Caco-2 (cell line): ENCODE results near the gene UPK1B. TPM values are rescaled to one million over a fixed set of nuclear protein-coding genes. Genes with fewer than 3 reads are reported as not detected.

Experiments used
- BruUV-seq: library from RNA; stranded (reverse); fragments of 400-500 nt; replicated peaks from 2 replicates; lab custom pipeline; 2021; lab: Mats Ljungman, UMichigan
- CTCF ChIA-PET: fragments of 300-600 bp; sonication (Branson Sonifier 250); formaldehyde crosslinking; loops from one replicate; lab custom pipeline; 2022; ENCODE audit warnings: antibody characterized with exemption; lab: Charles Lee
- POLR2A ChIA-PET: fragments of 300-600 bp; sonication (Branson Sonifier 250); formaldehyde crosslinking; loops from one replicate; lab custom pipeline; 2022; ENCODE audit warnings: antibody characterized with exemption; lab: Charles Lee
- DNase-seq, 2 experiments: peaks; one replicate each; pipeline versions ENCODE4 v3.0.0 to v3.0.0-alpha.2; 2020 to 2022
- H3K27me3 ChIP-seq: replicated peaks from 2 replicates; pipeline ENCODE4 v1.6.0; 2011; ENCODE audit warnings: low read length; ENCODE audit not compliant: control insufficient read depth, insufficient read depth
- H3K36me3 ChIP-seq: 2 replicates; pipeline ENCODE4 v1.5.1; 2011; ENCODE audit warnings: low read length; ENCODE audit not compliant: control insufficient read depth, insufficient read depth
- H3K4me1 ChIP-seq: fragments of 250-450 bp; sonication (Bioruptor Pico); 2 replicates; pipeline ENCODE4 v1.5.1; 2020; ENCODE audit warnings: mild to moderate bottlenecking
- H3K4me3 ChIP-seq: 2 replicates; pipeline ENCODE4 v1.5.1; 2011; ENCODE audit warnings: low read depth, mild to moderate bottlenecking, control low read depth, low read length
- H3K9me3 ChIP-seq: fragments of 250-450 bp; sonication (Bioruptor Pico); 2 replicates; pipeline ENCODE4 v1.5.1; 2020; ENCODE audit warnings: mild to moderate bottlenecking, moderate library complexity
- H3K27ac Mint-ChIP-seq: one replicate; pipeline ENCODE4 v1.8.0; 2022; ENCODE audit warnings: mixed read lengths; ENCODE audit not compliant: unreplicated experiment
- H3K27me3 Mint-ChIP-seq: one replicate; pipeline ENCODE4 v1.8.0; 2022; ENCODE audit warnings: mixed read lengths; ENCODE audit not compliant: insufficient read depth, unreplicated experiment
- H3K36me3 Mint-ChIP-seq: one replicate; pipeline ENCODE4 v1.8.0; 2022; ENCODE audit warnings: mild to moderate bottlenecking, mixed read lengths; ENCODE audit not compliant: insufficient read depth, unreplicated experiment
- H3K4me1 Mint-ChIP-seq: one replicate; pipeline ENCODE4 v1.8.0; 2022; ENCODE audit warnings: low read depth, mixed read lengths; ENCODE audit not compliant: unreplicated experiment
- H3K4me3 Mint-ChIP-seq: one replicate; pipeline ENCODE4 v1.8.0; 2022; ENCODE audit warnings: mild to moderate bottlenecking, moderate library complexity, mixed read lengths; ENCODE audit not compliant: unreplicated experiment
- H3K9me3 Mint-ChIP-seq: one replicate; pipeline ENCODE4 v1.8.0; 2022; ENCODE audit warnings: mixed read lengths; ENCODE audit not compliant: unreplicated experiment
- intact Hi-C: fragments of 100-400 bp; cut with micrococcal nuclease; formaldehyde crosslinking; loops from one replicate; pipeline ENCODE4 v1.10.0; 2022; ENCODE audit not compliant: unreplicated experiment
- total RNA-seq: library from RNA; stranded (reverse); gene quantifications from 2 replicates; pipeline ENCODE4 v1.2.3, GENCODE V29; 2022
- TF ChIP-seq, protein P1 (sequence below), 2 experiments: fragments of 200-600 bp in 1 of 2; IDR thresholded peaks; 1 replicate in 1 of 2; 2 replicates in 1 of 2; pipeline versions ENCODE4 v1.5.1 to v1.8.0; 2011 to 2022; ENCODE audit warnings: antibody characterized with exemption in 1 of 2, control low read depth in 1 of 2, inconsistent platforms in 1 of 2, low read depth in 1 of 2, low read length in 1 of 2, mild to moderate bottlenecking in 1 of 2, moderate library complexity in 1 of 2; ENCODE audit not compliant: insufficient read depth in 1 of 2, severe bottlenecking in 1 of 2, unreplicated experiment in 1 of 2

The UPK1B gene
- total RNA-seq, 1 experiment from 2014 or later: 0.50 TPM

GRCh38 chr3:119205209-119205608 lies 31.8 kb downstream of the UPK1B start:
- TF ChIP-seq, protein P1, sequence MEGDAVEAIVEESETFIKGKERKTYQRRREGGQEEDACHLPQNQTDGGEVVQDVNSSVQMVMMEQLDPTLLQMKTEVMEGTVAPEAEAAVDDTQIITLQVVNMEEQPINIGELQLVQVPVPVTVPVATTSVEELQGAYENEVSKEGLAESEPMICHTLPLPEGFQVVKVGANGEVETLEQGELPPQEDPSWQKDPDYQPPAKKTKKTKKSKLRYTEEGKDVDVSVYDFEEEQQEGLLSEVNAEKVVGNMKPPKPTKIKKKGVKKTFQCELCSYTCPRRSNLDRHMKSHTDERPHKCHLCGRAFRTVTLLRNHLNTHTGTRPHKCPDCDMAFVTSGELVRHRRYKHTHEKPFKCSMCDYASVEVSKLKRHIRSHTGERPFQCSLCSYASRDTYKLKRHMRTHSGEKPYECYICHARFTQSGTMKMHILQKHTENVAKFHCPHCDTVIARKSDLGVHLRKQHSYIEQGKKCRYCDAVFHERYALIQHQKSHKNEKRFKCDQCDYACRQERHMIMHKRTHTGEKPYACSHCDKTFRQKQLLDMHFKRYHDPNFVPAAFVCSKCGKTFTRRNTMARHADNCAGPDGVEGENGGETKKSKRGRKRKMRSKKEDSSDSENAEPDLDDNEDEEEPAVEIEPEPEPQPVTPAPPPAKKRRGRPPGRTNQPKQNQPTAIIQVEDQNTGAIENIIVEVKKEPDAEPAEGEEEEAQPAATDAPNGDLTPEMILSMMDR (IDR thresholded peaks at IDR 0.05; ENCODE audit: insufficient read depth in 1 of 2, low read depth in 1 of 2, low read length in 1 of 2, severe bottlenecking in 1 of 2, unreplicated experiment in 1 of 2): no peak
- no peaks in the 10 kb centered on the region for H3K27me3 Mint-ChIP-seq
- no TSS peak for BruUV-seq
- POLR2A ChIA-PET: no interaction called here
- H3K27me3 ChIP-seq: no peaks in the 10 kb centered on the region; the same call in 1 of the 2 replicates
- CTCF ChIA-PET: no interaction called here
- DNase-seq: no peak
- no peaks in the 10 kb centered on the region for H3K9me3 Mint-ChIP-seq
- no peak overlapping the region for H3K27ac Mint-ChIP-seq
- H3K9me3 ChIP-seq: no peaks in the 10 kb centered on the region
- H3K4me1 Mint-ChIP-seq: no peaks in the 10 kb centered on the region
- intact Hi-C loops: no loop called here
- no peak overlapping the region for H3K4me3 ChIP-seq
- H3K4me3 Mint-ChIP-seq: no peak overlapping the region
- peaks cover 13% of the 10 kb centered on the region for H3K4me1 ChIP-seq
- H3K36me3 Mint-ChIP-seq: peaks cover 52% of the 10 kb centered on the region
- H3K36me3 ChIP-seq: 0 out of 2 replicates have a peak, but pooled peaks cover 2% of the 10 kb centered on the region

DNA sequence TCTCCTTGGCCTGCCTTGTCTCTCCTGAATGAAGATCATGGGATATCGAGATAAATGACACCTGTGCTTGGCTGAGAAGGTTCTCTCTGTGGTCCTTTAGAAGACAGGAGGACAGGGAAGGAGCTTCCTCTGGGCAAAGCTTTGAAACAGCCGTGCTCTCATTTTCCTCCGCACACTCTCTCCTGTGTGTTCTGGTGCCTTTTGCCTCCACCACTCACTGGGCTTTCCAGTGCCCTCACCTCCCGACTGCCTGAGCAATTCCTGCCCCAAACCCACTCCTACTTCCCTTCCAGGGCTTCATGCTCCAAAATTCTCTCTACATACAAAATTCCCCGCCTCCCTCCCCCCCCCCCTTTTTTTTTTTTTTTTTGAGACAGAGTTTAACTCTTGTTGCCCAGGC lies 32.3 kb downstream of the UPK1B start:
- ChIA-PET POLR2A (no interaction called here), CTCF (no interaction called here)
- Mint-ChIP-seq H3K9me3 (no peaks in the 10 kb centered on the region), H3K4me1 (peaks cover 3% of the 10 kb centered on the region), H3K27ac (no peak overlapping the region), H3K36me3 (peaks cover 57% of the 10 kb centered on the region), H3K4me3 (peak overlapping the region; percentile 18), H3K27me3 (no peaks in the 10 kb centered on the region)
- intact Hi-C loops: loop anchor here (1.0 kb wide), 1 partner anchor 60 kb away; no protein-coding TSS in a partner anchor
- Histone ChIP-seq H3K4me3 (no peak overlapping the region), H3K36me3 (0 out of 2 replicates have a peak, but pooled peaks cover 2% of the 10 kb centered on the region), H3K27me3 (no peaks in the 10 kb centered on the region; the same call in 1 of the 2 replicates), H3K9me3 (no peaks in the 10 kb centered on the region), H3K4me1 (peaks cover 18% of the 10 kb centered on the region)
- TF ChIP-seq, protein P1 (IDR thresholded peaks at IDR 0.05; ENCODE audit: insufficient read depth in 1 of 2, low read depth in 1 of 2, low read length in 1 of 2, severe bottlenecking in 1 of 2, unreplicated experiment in 1 of 2): no peak
- no peak for DNase-seq
- no TSS peak for BruUV-seq

DNA sequence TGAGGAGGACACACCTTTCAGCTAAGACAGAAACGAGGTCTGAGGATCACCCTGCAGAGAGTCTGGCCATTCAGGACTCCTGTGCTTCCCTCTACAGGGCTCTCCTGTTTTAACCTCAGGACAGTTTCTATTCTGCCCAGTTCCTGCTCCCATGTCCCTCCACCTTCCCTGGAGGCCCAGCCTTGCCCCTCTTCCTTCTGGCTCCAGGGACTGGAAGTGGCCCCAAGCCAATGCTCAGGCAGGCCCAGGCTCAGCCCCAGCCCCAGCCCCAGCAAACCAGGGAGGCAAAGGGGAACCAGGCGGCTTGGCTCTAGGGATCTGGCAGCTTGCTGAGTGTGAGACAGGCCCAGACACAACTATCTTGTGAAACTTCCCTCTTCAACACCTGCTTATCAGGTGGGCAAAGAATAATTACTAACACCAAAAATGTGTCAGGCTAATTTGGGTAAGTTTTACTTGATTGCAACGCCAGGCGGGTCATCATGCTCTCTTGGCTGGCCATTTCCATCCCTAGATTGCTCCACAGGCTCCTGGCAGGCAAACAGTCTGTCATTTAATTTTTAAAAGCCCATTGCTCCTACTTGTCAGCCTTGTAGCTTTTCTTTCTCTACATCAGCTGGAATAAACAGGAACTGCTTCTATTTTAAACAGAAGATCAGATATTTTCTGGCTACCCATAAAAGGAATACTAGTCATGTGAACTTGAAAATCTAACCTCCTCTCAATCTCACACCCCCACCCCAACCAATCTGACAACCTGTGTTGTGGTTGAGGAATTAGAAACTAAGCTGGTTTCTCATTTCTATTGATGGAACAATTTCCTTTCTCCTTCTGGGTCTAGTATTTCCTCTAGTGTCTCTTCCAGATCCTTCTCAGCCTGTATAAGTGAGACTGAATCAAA lies 33.5 kb downstream of the UPK1B start:
- Mint-ChIP-seq H3K4me3 (no peak overlapping the region), H3K4me1 (peaks cover 15% of the 10 kb centered on the region), H3K36me3 (peaks cover 66% of the 10 kb centered on the region), H3K27ac (no peak overlapping the region), H3K27me3 (no peaks in the 10 kb centered on the region), H3K9me3 (no peaks in the 10 kb centered on the region)
- H3K27me3 ChIP-seq: no peaks in the 10 kb centered on the region; the same call in 1 of the 2 replicates
- intact Hi-C loops: loop anchor here (1.0 kb wide), 1 partner anchor 62 kb away; no protein-coding TSS in a partner anchor
- TF ChIP-seq, protein P1 (IDR thresholded peaks at IDR 0.05; ENCODE audit: insufficient read depth in 1 of 2, low read depth in 1 of 2, low read length in 1 of 2, severe bottlenecking in 1 of 2, unreplicated experiment in 1 of 2): no peak
- peak in 1 of 2 experiments; percentile 10 for DNase-seq
- H3K4me3 ChIP-seq: no peak overlapping the region
- no TSS peak for BruUV-seq
- H3K9me3 ChIP-seq: no peaks in the 10 kb centered on the region
- ChIA-PET POLR2A (interaction anchor here (0.5 kb wide), 1 partner anchor 199 kb away, joined by 3 read pairs; no protein-coding TSS in a partner anchor), CTCF (no interaction called here)
- H3K36me3 ChIP-seq: 0 out of 2 replicates have a peak, but pooled peaks cover 2% of the 10 kb centered on the region
- H3K4me1 ChIP-seq: peaks cover 29% of the 10 kb centered on the region
